ES-I3 (cell line): ENCODE results near the gene PLA2G2A.

Experiments used
- H3K36me3 ChIP-seq: 2 replicates; pipeline ENCODE4 v1.6.1; 2013; ENCODE audit warnings: mild to moderate bottlenecking, low read length, control low read depth, moderate library complexity; ENCODE audit not compliant: insufficient read depth
- H3K4me1 ChIP-seq: 2 replicates; pipeline ENCODE4 v1.6.1; 2013; ENCODE audit warnings: mild to moderate bottlenecking, control low read depth, low read length; ENCODE audit not compliant: insufficient read depth
- H3K9ac ChIP-seq: 2 replicates; pipeline ENCODE4 v1.6.1; 2013; ENCODE audit warnings: low read depth, mild to moderate bottlenecking, low read length, moderate library complexity
- H3K9me3 ChIP-seq: 2 replicates; pipeline ENCODE4 v1.6.1; 2013; ENCODE audit warnings: mild to moderate bottlenecking, low read length, moderate library complexity; ENCODE audit not compliant: control insufficient read depth, insufficient read depth

The PLA2G2A gene

DNA sequence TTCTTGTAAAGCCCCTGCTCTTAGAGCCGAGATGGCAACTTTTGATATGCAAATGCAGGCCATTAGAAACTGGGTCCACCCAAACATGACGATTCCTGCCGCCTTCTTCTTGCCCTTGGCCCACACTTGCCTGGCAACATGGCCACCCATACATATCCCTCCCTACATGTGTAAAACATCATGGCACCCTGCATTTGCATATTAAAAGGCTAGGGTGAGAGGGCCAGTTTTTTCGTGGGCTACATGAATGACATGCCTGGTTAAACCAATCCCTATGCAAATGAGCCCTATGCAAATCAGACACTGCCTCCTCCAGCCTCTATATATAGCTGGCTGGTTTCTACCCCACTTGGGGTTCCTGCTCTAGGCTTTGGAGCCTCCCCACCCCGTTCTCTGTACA lies 18.8 kb downstream of the PLA2G2A start:
- Histone ChIP-seq H3K4me1 (peaks cover 5% of the 10 kb centered on the region; the same call in 1 of the 2 replicates), H3K36me3 (no peaks in the 10 kb centered on the region), H3K9me3 (0 out of 2 replicates have a peak, but pooled peaks cover 3% of the 10 kb centered on the region), H3K9ac (no peak overlapping the region)

DNA sequence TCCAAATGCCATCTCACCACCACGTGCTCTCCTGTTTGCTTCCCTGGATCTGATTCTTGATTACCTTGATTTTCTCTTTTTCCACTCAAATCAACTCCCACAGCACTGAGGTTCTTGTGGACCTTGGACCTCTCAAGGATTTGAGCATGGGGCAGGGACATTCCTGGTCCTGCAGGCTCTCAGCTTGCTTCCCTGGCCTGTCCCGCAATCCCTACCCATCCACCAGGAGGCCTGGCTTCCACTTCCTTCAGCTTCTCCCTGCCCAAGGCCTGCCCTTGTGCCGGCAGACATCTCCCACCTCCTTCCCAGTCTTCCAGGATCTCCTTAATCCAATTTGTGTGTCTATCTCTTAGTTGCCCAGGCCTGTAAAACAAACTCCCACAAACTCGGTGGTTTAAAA lies 21.6 kb downstream of the PLA2G2A start:
- Histone ChIP-seq H3K9ac (no peak overlapping the region), H3K4me1 (peaks cover 5% of the 10 kb centered on the region; the same call in 1 of the 2 replicates), H3K36me3 (no peaks in the 10 kb centered on the region), H3K9me3 (peaks cover 3% of the 10 kb centered on the region; the same call in 1 of the 2 replicates)

DNA sequence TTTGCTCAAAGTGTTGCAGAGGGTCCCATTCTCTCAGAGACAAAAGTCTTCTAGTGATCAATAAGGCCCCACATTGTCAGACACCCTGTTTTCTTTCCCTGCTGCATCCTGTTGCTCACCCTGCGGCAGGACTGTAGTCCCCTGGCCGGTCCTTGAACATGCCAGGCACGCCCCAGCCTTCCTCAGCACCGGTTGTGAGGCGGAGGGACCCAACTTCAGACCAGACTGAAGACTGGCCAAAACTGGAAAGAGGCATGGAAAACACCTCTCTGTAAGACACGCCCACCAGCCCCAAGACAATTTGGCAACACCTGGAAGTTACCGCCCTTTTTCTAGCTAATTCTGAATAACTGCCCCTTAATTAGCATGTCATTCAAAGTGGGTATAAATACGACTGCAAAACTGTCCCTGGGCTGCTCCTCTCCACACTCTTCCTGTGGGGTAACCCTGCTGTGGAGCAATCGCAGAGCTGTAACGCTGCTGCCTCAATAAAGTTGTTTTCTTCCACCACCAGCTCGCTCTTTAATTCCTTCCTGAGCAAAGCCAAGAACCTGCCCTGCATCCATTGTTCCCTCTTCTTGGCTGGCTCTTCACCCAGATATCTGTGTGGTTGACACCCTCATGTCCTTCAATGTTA lies 23.8 kb downstream of the PLA2G2A start:
- no peaks in the 10 kb centered on the region for H3K36me3 ChIP-seq
- peaks cover 4% of the 10 kb centered on the region; the same call in 1 of the 2 replicates for H3K4me1 ChIP-seq
- no peak overlapping the region for H3K9ac ChIP-seq
- no peaks in the 10 kb centered on the region; the same call in 1 of the 2 replicates for H3K9me3 ChIP-seq

- Histone ChIP-seq H3K36me3 (no peaks in the 10 kb centered on the region), H3K9me3 (no peaks in the 10 kb centered on the region; the same call in 1 of the 2 replicates), H3K9ac (no peak overlapping the region), H3K4me1 (no peaks in the 10 kb centered on the region)
Observed at GRCh38 chr1:19954059-19954458, 25.4 kb downstream of the PLA2G2A start.

GRCh38 chr1:19949016-19949415 lies 30.4 kb downstream of the PLA2G2A start:
- H3K9ac ChIP-seq, result no peak overlapping the region
- H3K36me3 ChIP-seq, result no peaks in the 10 kb centered on the region
- H3K9me3 ChIP-seq, result no peaks in the 10 kb centered on the region
- no peaks in the 10 kb centered on the region for H3K4me1 ChIP-seq

- no peak overlapping the region for H3K9ac ChIP-seq
- no peaks in the 10 kb centered on the region for H3K9me3 ChIP-seq
- H3K36me3 ChIP-seq, result no peaks in the 10 kb centered on the region
- H3K4me1 ChIP-seq, result no peaks in the 10 kb centered on the region
Observed at GRCh38 chr1:19946971-19947370, 32.4 kb downstream of the PLA2G2A start.

- H3K9me3 ChIP-seq, result no peaks in the 10 kb centered on the region; the same call in 1 of the 2 replicates
- no peaks in the 10 kb centered on the region for H3K36me3 ChIP-seq
- H3K9ac ChIP-seq, result no peak overlapping the region
- H3K4me1 ChIP-seq, result no peaks in the 10 kb centered on the region
Observed at GRCh38 chr1:19946331-19946751, 33.1 kb downstream of the PLA2G2A start.

DNA sequence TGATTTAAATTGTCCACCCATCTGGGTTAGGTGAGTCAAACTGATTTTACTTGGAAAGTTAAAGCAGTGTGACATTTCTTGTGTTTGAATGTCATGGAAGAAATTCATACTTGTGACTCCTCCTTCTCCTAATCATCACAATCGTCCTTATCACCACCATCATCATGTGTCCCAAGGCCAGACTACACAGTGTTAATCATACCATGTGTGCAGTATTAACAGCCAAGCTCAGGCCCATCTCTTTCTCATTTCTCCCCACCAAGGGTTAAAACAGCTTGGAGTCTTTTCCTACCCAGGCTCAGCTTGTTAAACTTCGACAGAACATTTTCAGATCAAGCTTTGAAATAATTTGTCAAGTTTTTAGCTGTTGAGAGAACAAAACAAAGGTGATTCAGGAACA lies 33.5 kb downstream of the PLA2G2A start:
- no peaks in the 10 kb centered on the region for H3K36me3 ChIP-seq
- no peaks in the 10 kb centered on the region for H3K4me1 ChIP-seq
- no peak overlapping the region for H3K9ac ChIP-seq
- H3K9me3 ChIP-seq, result peaks cover 4% of the 10 kb centered on the region; the same call in 1 of the 2 replicates

DNA sequence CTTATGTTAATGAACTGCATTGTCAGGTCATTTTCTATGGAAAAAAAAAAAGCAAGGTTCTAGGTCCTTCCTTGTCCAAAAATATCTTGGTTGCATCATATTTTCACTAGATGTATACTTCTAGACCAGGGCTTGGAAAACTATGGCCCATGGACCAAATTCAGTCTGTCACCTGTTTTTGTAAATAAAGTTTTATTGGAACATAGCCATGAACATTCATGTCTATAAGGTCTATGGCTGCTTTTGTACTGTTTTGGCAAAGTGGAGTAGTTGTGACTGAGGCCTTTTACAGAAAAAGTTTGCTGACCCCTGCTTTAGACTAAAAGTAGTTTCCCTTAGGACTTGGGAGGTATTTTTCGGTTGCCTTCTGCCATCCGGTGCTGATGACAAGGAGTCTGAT lies 36.8 kb downstream of the PLA2G2A start:
- Histone ChIP-seq H3K4me1 (no peaks in the 10 kb centered on the region), H3K9ac (no peak overlapping the region), H3K36me3 (no peaks in the 10 kb centered on the region), H3K9me3 (peaks cover 10% of the 10 kb centered on the region)

- Histone ChIP-seq H3K4me1 (no peaks in the 10 kb centered on the region), H3K36me3 (no peaks in the 10 kb centered on the region), H3K9me3 (peaks cover 10% of the 10 kb centered on the region), H3K9ac (no peak overlapping the region)
Observed at GRCh38 chr1:19942088-19942487, 37.3 kb downstream of the PLA2G2A start.

GRCh38 chr1:19941206-19941568 lies 38.2 kb downstream of the PLA2G2A start:
- peaks cover 10% of the 10 kb centered on the region for H3K9me3 ChIP-seq
- no peak overlapping the region for H3K9ac ChIP-seq
- no peaks in the 10 kb centered on the region for H3K36me3 ChIP-seq
- no peaks in the 10 kb centered on the region for H3K4me1 ChIP-seq

GRCh38 chr1:19940486-19941205 lies 38.8 kb downstream of the PLA2G2A start:
- H3K9me3 ChIP-seq, result peaks cover 10% of the 10 kb centered on the region
- no peaks in the 10 kb centered on the region for H3K4me1 ChIP-seq
- H3K9ac ChIP-seq, result no peak overlapping the region
- no peaks in the 10 kb centered on the region for H3K36me3 ChIP-seq

GRCh38 chr1:19938472-19938871 lies 40.9 kb downstream of the PLA2G2A start:
- peaks cover 10% of the 10 kb centered on the region for H3K9me3 ChIP-seq
- no peak overlapping the region for H3K9ac ChIP-seq
- H3K36me3 ChIP-seq, result no peaks in the 10 kb centered on the region
- H3K4me1 ChIP-seq, result no peaks in the 10 kb centered on the region

- Histone ChIP-seq H3K9me3 (peaks cover 8% of the 10 kb centered on the region), H3K4me1 (no peaks in the 10 kb centered on the region), H3K9ac (no peak overlapping the region), H3K36me3 (no peaks in the 10 kb centered on the region)
Observed at GRCh38 chr1:19936061-19936750, 43.2 kb downstream of the PLA2G2A start.
